ENCODE measurements around the gene SLC9A9.

Gene SLC9A9

GRCh38 chr3:143344516-143345165 is 503.6 kb downstream of the SLC9A9 start:
- no peak for DNase-seq
- H3K4me3 ChIP-seq (ENCODE audit: low read depth, low read length): no peak overlapping the region
- H3K36me3 ChIP-seq (replicated peaks): no peaks in the 10 kb centered on the region
- no peaks in the 10 kb centered on the region for H3K27me3 ChIP-seq (replicated peaks)
- H3K27ac ChIP-seq: no peak overlapping the region
- in situ Hi-C loops (cut with HindIII; ENCODE audit: low pct_ligation_motif_present, low sequenced_read_pairs): no loop called here
- TF ChIP-seq CTCF (IDR thresholded peaks at IDR 0.05; ENCODE audit: low read depth, low read length, missing control alignments): no peak

- in situ Hi-C loops (cut with HindIII; ENCODE audit: low pct_ligation_motif_present, low sequenced_read_pairs): no loop called here
Observed at GRCh38 chr3:143343944-143344343, 504.3 kb downstream of the SLC9A9 start.

GRCh38 chr3:143343031-143343430 is 505.2 kb downstream of the SLC9A9 start:
- no peaks in the 10 kb centered on the region for H3K27me3 ChIP-seq (replicated peaks)
- no peak for DNase-seq
- H3K36me3 ChIP-seq (replicated peaks): no peaks in the 10 kb centered on the region
- in situ Hi-C loops (cut with HindIII; ENCODE audit: low pct_ligation_motif_present, low sequenced_read_pairs): no loop called here
- no peak overlapping the region for H3K4me3 ChIP-seq (ENCODE audit: low read depth, low read length)
- TF ChIP-seq CTCF (IDR thresholded peaks at IDR 0.05; ENCODE audit: low read depth, low read length, missing control alignments): no peak
- no peak overlapping the region for H3K27ac ChIP-seq

More at GRCh38 chr3:143343944-143344343, 504.3 kb downstream of the SLC9A9 start:
- no peak for DNase-seq
- H3K36me3 ChIP-seq (replicated peaks): no peaks in the 10 kb centered on the region
- no peaks in the 10 kb centered on the region for H3K27me3 ChIP-seq (replicated peaks)
- H3K4me3 ChIP-seq (ENCODE audit: low read depth, low read length): no peak overlapping the region
- no peak overlapping the region for H3K27ac ChIP-seq
- no peak for TF ChIP-seq CTCF (IDR thresholded peaks at IDR 0.05; ENCODE audit: low read depth, low read length, missing control alignments)

- DNase-seq: no peak
- no peaks in the 10 kb centered on the region for H3K36me3 ChIP-seq (replicated peaks)
- in situ Hi-C loops (cut with HindIII; ENCODE audit: low pct_ligation_motif_present, low sequenced_read_pairs): no loop called here
- no peak overlapping the region for H3K4me3 ChIP-seq (ENCODE audit: low read depth, low read length)
- TF ChIP-seq CTCF (IDR thresholded peaks at IDR 0.05; ENCODE audit: low read depth, low read length, missing control alignments): no peak
- H3K27me3 ChIP-seq (replicated peaks): no peaks in the 10 kb centered on the region
- H3K27ac ChIP-seq: no peak overlapping the region
Observed at GRCh38 chr3:143339451-143339850, 508.8 kb downstream of the SLC9A9 start.

GRCh38 chr3:143337387-143337786 is 510.9 kb downstream of the SLC9A9 start:
- no peak for TF ChIP-seq CTCF (IDR thresholded peaks at IDR 0.05; ENCODE audit: low read depth, low read length, missing control alignments)
- H3K27ac ChIP-seq: no peak overlapping the region
- no peak for DNase-seq
- no peaks in the 10 kb centered on the region for H3K36me3 ChIP-seq (replicated peaks)
- H3K4me3 ChIP-seq (ENCODE audit: low read depth, low read length): no peak overlapping the region
- in situ Hi-C loops (cut with HindIII; ENCODE audit: low pct_ligation_motif_present, low sequenced_read_pairs): no loop called here
- H3K27me3 ChIP-seq (replicated peaks): no peaks in the 10 kb centered on the region

- Histone ChIP-seq H3K27ac (no peak overlapping the region), H3K27me3 (replicated peaks) (no peaks in the 10 kb centered on the region), H3K36me3 (replicated peaks) (no peaks in the 10 kb centered on the region), H3K4me3 (ENCODE audit: low read depth, low read length) (no peak overlapping the region)
- in situ Hi-C loops (cut with HindIII; ENCODE audit: low pct_ligation_motif_present, low sequenced_read_pairs): no loop called here
- peak; percentile 9 for DNase-seq
- TF ChIP-seq CTCF (IDR thresholded peaks at IDR 0.05; ENCODE audit: low read depth, low read length, missing control alignments): no peak
Observed at GRCh38 chr3:143334231-143334630, 514.0 kb downstream of the SLC9A9 start.
